Stimulated activated CD8-positive, alpha-beta memory T cell treated with anti-CD3 and anti-CD28 coated beads, Interleukin-4, amount 100 ng/mL, for 1 hour (primary cell): ENCODE measurements around the gene SLC25A53.
A peak's percentile ranks its signal among the peaks of the same experiment; 100 is the strongest.
"Not testable (repeated sequence)": the region's sequence is repeated elsewhere in the genome, so short reads cannot be mapped to it uniquely, and the experiment has no call there.

Source experiments
- DNase-seq, 2 donors: peaks; one replicate each; pipeline ENCODE4 v3.0.0-alpha.2; 2020; ENCODE audit warnings: low read depth in 2 of 2, low spot score in 1 of 2

SLC25A53 gene

GRCh38 chrX:104134583-104135261, 22.1 kb downstream of the SLC25A53 start:
- no peak for DNase-seq

- DNase-seq, result no peak
Observed at GRCh38 chrX:104130808-104131207, 26.0 kb downstream of the SLC25A53 start.

- no peak for DNase-seq
Observed at GRCh38 chrX:104126856-104127255, 30.0 kb downstream of the SLC25A53 start.

GRCh38 chrX:104122829-104123228, 34.0 kb downstream of the SLC25A53 start:
- no peak for DNase-seq

- DNase-seq, result no peak
Observed at GRCh38 chrX:104118765-104119164, 38.0 kb downstream of the SLC25A53 start.

- DNase-seq, result no peak
Observed at GRCh38 chrX:104117759-104118158, 39.0 kb downstream of the SLC25A53 start.

- DNase-seq, result peak in 1 of 2 donors; percentile 32
Observed at GRCh38 chrX:104113222-104113965, 43.4 kb downstream of the SLC25A53 start.

GRCh38 chrX:104112326-104112951, 44.4 kb downstream of the SLC25A53 start, which contains the start of gene ZCCHC18:
Gene ZCCHC18, plus strand, starts transcription at chrX:104112523. Its CDS starts 1,589 bp downstream, at chrX:104114112.
- DNase-seq, result no peak

- DNase-seq, result not testable (repeated sequence)
Observed at GRCh38 chrX:104110491-104111240, 46.1 kb downstream of the SLC25A53 start.

GRCh38 chrX:104108955-104109354, 47.9 kb downstream of the SLC25A53 start:
- no peak for DNase-seq

- no peak for DNase-seq
Observed at GRCh38 chrX:104105330-104106262, 51.2 kb downstream of the SLC25A53 start.

GRCh38 chrX:104104676-104105075, 52.1 kb downstream of the SLC25A53 start:
- DNase-seq, result no peak

GRCh38 chrX:104098919-104099318, 57.9 kb downstream of the SLC25A53 start:
- DNase-seq, result no peak

- DNase-seq, result peak in 1 of 2 donors; percentile 19
Observed at GRCh38 chrX:104098151-104098808, 58.5 kb downstream of the SLC25A53 start.

GRCh38 chrX:104085919-104086318, 70.9 kb downstream of the SLC25A53 start:
- DNase-seq, result no peak

GRCh38 chrX:104085477-104085876, 71.3 kb downstream of the SLC25A53 start:
- no peak for DNase-seq

- DNase-seq, result no peak
Observed at GRCh38 chrX:104084534-104085277, 72.1 kb downstream of the SLC25A53 start.

GRCh38 chrX:104084063-104084462, 72.7 kb downstream of the SLC25A53 start:
- DNase-seq, result no peak

GRCh38 chrX:104077854-104078253, 79.0 kb downstream of the SLC25A53 start:
- DNase-seq, result not testable (repeated sequence)
